GM12865 (cell line): Measurements from ENCODE around the gene TAPT1.

Experiments used
- DNase-seq: peaks from one replicate; pipeline ENCODE4 v3.0.0; 2010; ENCODE audit warnings: low read depth
- H3K4me3 ChIP-seq: 2 replicates; pipeline ENCODE4 v1.5.1; 2011; ENCODE audit warnings: mild to moderate bottlenecking, low read depth, low read length, control low read depth
- CTCF ChIP-seq: IDR thresholded peaks from 2 replicates; pipeline ENCODE4 v1.5.1; 2011; ENCODE audit warnings: low read length, control low read depth, low read depth, inconsistent platforms; ENCODE audit not compliant: insufficient read depth; ENCODE audit errors: missing control alignments

TAPT1 gene

GRCh38 chr4:16139066-16139945 lies 87.0 kb downstream of the TAPT1 start:
- DNase-seq, result no peak
- TF ChIP-seq CTCF, result no peak

GRCh38 chr4:16136827-16137226 lies 89.4 kb downstream of the TAPT1 start:
- no peak for DNase-seq
- no peak for TF ChIP-seq CTCF
- no peak overlapping the region for H3K4me3 ChIP-seq

More at GRCh38 chr4:16139066-16139945, 87.0 kb downstream of the TAPT1 start:
- H3K4me3 ChIP-seq, result no peak overlapping the region

- TF ChIP-seq CTCF, result no peak
- DNase-seq, result no peak
Observed at GRCh38 chr4:16136311-16136710, 90.0 kb downstream of the TAPT1 start.

GRCh38 chr4:16133406-16133805 lies 92.9 kb downstream of the TAPT1 start:
- no peak for DNase-seq
- H3K4me3 ChIP-seq, result no peak overlapping the region
- no peak for TF ChIP-seq CTCF

More at GRCh38 chr4:16136311-16136710, 90.0 kb downstream of the TAPT1 start:
- H3K4me3 ChIP-seq, result no peak overlapping the region

GRCh38 chr4:16131293-16131692 lies 95.0 kb downstream of the TAPT1 start:
- no peak for DNase-seq
- no peak for TF ChIP-seq CTCF
- H3K4me3 ChIP-seq, result no peak overlapping the region

- TF ChIP-seq CTCF, result no peak
- no peak for DNase-seq
- no peak overlapping the region for H3K4me3 ChIP-seq
Observed at GRCh38 chr4:16129336-16129735, 96.9 kb downstream of the TAPT1 start.
